HUES6 (cell line): ENCODE data around the gene MMUT.
"Not testable (repeated sequence)": the region's sequence is repeated elsewhere in the genome, so short reads cannot be mapped to it uniquely, and the experiment has no call there.

ENCODE experiments used
- H3K27ac ChIP-seq: 2 replicates; pipeline ENCODE4 v1.7.0; 2013; ENCODE audit warnings: low read depth, mild to moderate bottlenecking, low read length, inconsistent platforms
- H3K27me3 ChIP-seq: 2 replicates; pipeline ENCODE4 v1.6.1; 2013; ENCODE audit warnings: low read length; ENCODE audit not compliant: control insufficient read depth, insufficient read depth
- H3K36me3 ChIP-seq: 2 replicates; pipeline ENCODE4 v1.6.1; 2013; ENCODE audit warnings: low read length; ENCODE audit not compliant: control insufficient read depth, insufficient read depth
- H3K4me1 ChIP-seq: 2 replicates; pipeline ENCODE4 v1.6.1; 2013; ENCODE audit warnings: low read length; ENCODE audit not compliant: control insufficient read depth, insufficient read depth
- H3K4me3 ChIP-seq: 2 replicates; pipeline ENCODE4 v1.5.1; 2013; ENCODE audit warnings: low read depth, low read length
- H3K9ac ChIP-seq: one replicate; pipeline ENCODE4 v1.6.1; 2013; ENCODE audit warnings: mild to moderate bottlenecking, low read length
- H3K9me3 ChIP-seq: 2 replicates; pipeline ENCODE4 v1.6.1; 2013; ENCODE audit warnings: low read depth, low read length; ENCODE audit not compliant: control insufficient read depth, insufficient read depth

Gene MMUT

DNA sequence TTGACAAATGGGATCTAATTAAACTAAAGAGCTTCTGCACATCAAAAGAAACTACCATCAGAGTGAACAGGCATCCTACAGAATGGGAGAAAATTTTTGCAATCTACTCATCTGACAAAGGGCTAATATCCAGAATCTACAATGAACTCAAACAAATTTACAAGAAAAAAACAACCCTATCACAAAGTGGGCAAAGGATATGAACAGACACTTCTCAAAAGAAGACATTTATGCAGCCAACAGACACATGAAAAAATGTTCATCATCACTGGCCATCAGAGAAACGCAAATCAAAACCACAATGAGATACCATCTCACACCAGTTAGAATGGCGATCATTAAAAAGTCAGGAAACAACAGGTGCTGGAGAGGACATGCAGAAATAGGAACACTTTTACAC is 13.5 kb upstream of the MMUT start:
- not testable (repeated sequence) for H3K4me3 ChIP-seq, H3K27ac ChIP-seq, H3K27me3 ChIP-seq, H3K9ac ChIP-seq, H3K4me1 ChIP-seq, H3K9me3 ChIP-seq
- H3K36me3 ChIP-seq = peaks cover 34% of the 10 kb centered on the region

DNA sequence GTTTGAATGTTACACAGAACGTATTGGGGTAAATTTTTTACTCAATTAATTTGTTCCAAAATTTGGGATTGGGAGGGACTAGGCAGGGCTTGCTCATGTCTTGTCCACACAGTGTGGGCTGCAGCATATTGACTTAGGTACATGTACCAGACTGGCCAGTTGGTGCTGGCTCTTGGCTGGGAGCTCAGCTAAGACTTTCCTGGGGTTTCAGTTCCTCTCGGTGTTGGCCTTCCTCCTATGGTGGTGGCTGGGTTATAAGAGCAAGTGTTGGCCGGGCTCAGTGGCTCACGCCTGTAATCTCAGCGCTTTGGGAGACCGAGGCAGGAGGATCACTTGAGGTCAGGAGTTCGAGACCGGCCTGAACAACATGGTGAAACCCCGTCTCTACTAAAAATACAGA is 5.0 kb upstream of the MMUT start:
- Histone ChIP-seq H3K9ac (no peak overlapping the region), H3K9me3 (no peaks in the 10 kb centered on the region), H3K4me1 (no peaks in the 10 kb centered on the region), H3K27ac (no peak overlapping the region), H3K36me3 (peaks cover 24% of the 10 kb centered on the region), H3K4me3 (no peak overlapping the region), H3K27me3 (no peaks in the 10 kb centered on the region)

DNA sequence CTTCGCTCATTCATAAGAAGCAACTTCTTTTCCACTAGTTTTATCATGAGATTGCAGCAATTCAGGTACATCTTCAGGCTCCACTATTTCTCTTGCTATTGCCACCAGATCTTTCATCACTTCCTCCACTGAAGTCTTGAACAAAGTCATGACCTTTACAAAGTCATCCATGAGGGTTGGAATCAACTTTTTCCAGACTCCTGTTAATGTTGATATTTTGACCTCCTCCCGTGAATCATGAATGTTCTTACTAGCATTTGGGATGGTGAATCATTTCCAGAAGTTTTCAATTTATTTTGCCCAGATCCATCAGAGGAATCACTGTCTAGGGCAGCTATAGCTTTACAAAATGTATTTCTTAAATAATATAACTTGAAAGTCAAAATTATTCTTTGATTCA is 1.6 kb upstream of the MMUT start:
- H3K27ac ChIP-seq = no peak overlapping the region
- no peaks in the 10 kb centered on the region for H3K4me1 ChIP-seq
- H3K36me3 ChIP-seq = no peaks in the 10 kb centered on the region; the same call in 1 of the 2 replicates
- no peaks in the 10 kb centered on the region for H3K27me3 ChIP-seq
- peak overlapping the region; percentile 93; the same call in 1 of the 2 replicates for H3K4me3 ChIP-seq
- H3K9me3 ChIP-seq = no peaks in the 10 kb centered on the region
- no peak overlapping the region for H3K9ac ChIP-seq

- H3K9me3 ChIP-seq = no peaks in the 10 kb centered on the region
- H3K4me3 ChIP-seq = peak overlapping the region; percentile 93
- H3K36me3 ChIP-seq = no peaks in the 10 kb centered on the region; the same call in 1 of the 2 replicates
- peak overlapping the region; percentile 94 for H3K9ac ChIP-seq
- no peaks in the 10 kb centered on the region for H3K27me3 ChIP-seq
- H3K27ac ChIP-seq = peak overlapping the region; percentile 73
- no peaks in the 10 kb centered on the region for H3K4me1 ChIP-seq
These were observed 537 bp upstream of the MMUT start for GRCh38 chr6:49463612-49463967.

DNA sequence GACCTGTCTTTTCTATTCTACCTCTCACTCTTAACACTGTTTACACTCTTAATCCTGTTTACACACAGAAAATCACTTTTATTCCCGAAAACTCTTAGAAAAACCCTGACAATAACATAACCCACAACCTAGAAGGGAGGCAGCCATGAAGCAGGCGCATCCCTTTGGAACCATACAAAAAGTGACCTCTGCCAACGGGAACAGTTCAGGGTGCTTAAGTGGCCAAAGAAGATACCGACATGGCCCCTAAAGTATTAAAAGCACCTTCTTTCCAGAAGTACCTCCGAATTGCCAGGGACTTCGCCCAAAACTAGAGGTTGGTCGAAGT is 490 bp downstream of the MMUT start:
- peak overlapping the region; percentile 93 for H3K4me3 ChIP-seq
- H3K4me1 ChIP-seq = no peaks in the 10 kb centered on the region
- H3K9me3 ChIP-seq = no peaks in the 10 kb centered on the region
- H3K36me3 ChIP-seq = peaks cover 2% of the 10 kb centered on the region
- no peaks in the 10 kb centered on the region for H3K27me3 ChIP-seq
- no peak overlapping the region; the same call in 1 of the 2 replicates for H3K27ac ChIP-seq
- H3K9ac ChIP-seq = peak overlapping the region; percentile 85

DNA sequence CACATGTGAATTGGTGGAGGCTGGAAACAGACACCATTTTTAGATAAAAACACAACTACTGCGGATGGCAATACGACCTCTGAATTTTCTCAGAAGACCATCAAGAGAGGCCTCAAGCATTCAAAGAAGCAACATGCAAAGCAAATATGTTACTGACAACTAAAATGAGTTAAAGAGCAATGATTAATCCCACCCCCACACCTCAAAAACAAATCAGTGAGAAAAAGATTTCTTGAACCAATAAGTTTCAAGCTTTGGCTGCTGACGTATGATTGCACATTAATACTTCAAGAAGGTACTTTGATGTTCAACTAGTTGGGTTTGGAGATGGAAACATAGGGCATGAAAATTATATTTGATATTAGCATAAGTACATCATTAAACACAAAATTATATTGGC is 982 bp downstream of the MMUT start:
- peak overlapping the region; percentile 85 for H3K9ac ChIP-seq
- H3K27me3 ChIP-seq = no peaks in the 10 kb centered on the region
- peaks cover 3% of the 10 kb centered on the region for H3K36me3 ChIP-seq
- no peaks in the 10 kb centered on the region for H3K4me1 ChIP-seq
- no peak overlapping the region for H3K27ac ChIP-seq
- no peaks in the 10 kb centered on the region for H3K9me3 ChIP-seq
- H3K4me3 ChIP-seq = peak overlapping the region; percentile 93

GRCh38 chr6:49457771-49458170 is 5.3 kb downstream of the MMUT start:
- Histone ChIP-seq H3K27me3 (no peaks in the 10 kb centered on the region), H3K27ac (no peak overlapping the region), H3K9me3 (no peaks in the 10 kb centered on the region), H3K4me1 (no peaks in the 10 kb centered on the region), H3K9ac (no peak overlapping the region), H3K4me3 (no peak overlapping the region), H3K36me3 (peaks cover 7% of the 10 kb centered on the region)

DNA sequence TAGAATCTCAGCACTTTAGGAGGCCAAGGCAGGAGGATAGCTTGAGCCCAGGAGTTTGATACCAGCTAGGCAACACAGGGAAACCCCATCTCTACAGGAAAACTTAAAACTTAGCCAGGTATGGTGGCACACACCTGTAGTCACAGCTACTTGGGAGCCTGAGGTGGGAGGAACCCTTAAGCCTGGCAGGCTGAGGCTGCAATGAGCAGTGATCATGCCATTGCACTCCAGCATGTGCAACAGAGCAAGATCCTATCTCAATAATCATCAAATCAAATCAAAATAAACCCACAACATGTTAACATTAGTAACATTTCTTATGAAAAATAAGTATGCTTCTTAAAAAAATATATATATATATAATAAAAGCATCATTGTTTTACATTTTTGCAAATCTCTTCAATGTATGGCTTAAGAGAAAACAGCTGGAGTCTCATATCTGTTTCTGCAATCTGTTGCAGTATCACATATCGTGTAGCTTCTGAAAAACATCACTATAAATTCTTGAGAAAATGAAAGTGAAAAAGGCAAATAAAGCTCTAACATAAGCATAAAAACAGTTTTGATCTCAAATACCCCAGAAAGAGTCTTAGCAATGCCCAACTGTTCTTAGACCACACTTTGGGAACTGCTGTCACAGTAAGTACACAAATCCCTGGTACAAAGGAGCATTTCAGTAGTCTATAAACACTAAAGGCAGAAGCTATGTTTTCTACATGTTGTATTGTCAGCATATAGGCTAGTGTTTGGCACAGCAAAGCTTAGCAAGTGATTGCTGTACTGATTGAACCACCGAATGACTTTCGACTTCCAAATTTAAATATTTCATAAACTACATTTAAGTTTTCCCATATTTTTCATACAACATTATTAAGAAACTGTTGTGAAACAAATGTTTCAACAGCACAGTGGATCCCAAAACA is 8.0 kb downstream of the MMUT start:
- H3K36me3 ChIP-seq = peaks cover 15% of the 10 kb centered on the region
- no peaks in the 10 kb centered on the region for H3K9me3 ChIP-seq
- no peak overlapping the region for H3K4me3 ChIP-seq
- no peak overlapping the region for H3K27ac ChIP-seq
- H3K9ac ChIP-seq = no peak overlapping the region
- no peaks in the 10 kb centered on the region for H3K4me1 ChIP-seq
- no peaks in the 10 kb centered on the region for H3K27me3 ChIP-seq

DNA sequence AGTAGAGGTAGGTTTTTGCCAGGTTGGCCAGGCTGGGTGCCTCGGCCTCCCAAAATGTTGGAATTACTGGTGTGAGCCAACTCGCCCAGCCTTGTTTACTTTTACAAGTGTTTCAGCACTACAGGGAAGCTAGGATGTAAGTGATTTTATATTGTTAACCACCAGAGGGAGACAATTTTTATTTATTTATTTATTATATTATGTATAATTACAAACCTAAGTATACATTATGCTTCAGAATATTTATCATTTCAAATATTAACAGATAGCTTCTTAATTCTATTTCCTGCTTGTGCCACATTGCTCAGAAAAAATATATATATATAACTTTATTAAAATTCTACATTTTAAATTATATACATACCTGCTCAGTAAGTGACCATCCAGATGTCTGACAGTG is 9.8 kb downstream of the MMUT start:
- H3K9ac ChIP-seq = no peak overlapping the region
- no peaks in the 10 kb centered on the region for H3K9me3 ChIP-seq
- no peaks in the 10 kb centered on the region for H3K27me3 ChIP-seq
- no peak overlapping the region for H3K4me3 ChIP-seq
- no peak overlapping the region for H3K27ac ChIP-seq
- H3K36me3 ChIP-seq = peaks cover 20% of the 10 kb centered on the region
- H3K4me1 ChIP-seq = no peaks in the 10 kb centered on the region

- H3K4me3 ChIP-seq = no peak overlapping the region
- H3K4me1 ChIP-seq = no peaks in the 10 kb centered on the region
- no peak overlapping the region for H3K9ac ChIP-seq
- H3K27me3 ChIP-seq = no peaks in the 10 kb centered on the region
- H3K27ac ChIP-seq = no peak overlapping the region
- H3K9me3 ChIP-seq = no peaks in the 10 kb centered on the region
- H3K36me3 ChIP-seq = peaks cover 18% of the 10 kb centered on the region
These were observed 32.2 kb downstream of the MMUT start for GRCh38 chr6:49430866-49431265.

DNA sequence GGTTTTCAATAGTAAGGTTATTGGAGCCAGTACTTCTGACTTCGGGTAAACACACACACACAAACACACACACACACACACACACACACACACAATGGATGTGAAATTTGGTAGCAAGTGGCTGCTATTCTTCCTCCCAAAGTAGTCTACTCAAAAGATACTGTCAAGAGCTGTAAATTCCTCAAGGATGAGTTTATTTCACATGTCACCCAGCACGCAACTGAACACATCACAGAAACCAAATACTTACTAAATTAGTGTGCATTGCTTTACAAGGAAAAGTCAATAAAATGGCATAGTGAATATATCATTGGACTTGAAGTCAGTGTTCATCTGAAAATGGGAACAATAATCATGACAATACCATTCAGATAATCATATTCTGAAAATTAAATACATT is 32.9 kb downstream of the MMUT start:
- Histone ChIP-seq H3K4me3 (no peak overlapping the region), H3K9ac (no peak overlapping the region), H3K4me1 (no peaks in the 10 kb centered on the region), H3K9me3 (no peaks in the 10 kb centered on the region), H3K36me3 (peaks cover 15% of the 10 kb centered on the region), H3K27ac (no peak overlapping the region), H3K27me3 (no peaks in the 10 kb centered on the region)
